Measurements from ENCODE around the gene PPFIBP1. TPM values are rescaled to one million over a fixed set of nuclear protein-coding genes. Genes with fewer than 3 reads are reported as not detected.

The PPFIBP1 gene
- total and polyA plus RNA-seq, 4 experiments from 2014 or later, result 2.1 to 6.5 (median 3.8) TPM

DNA sequence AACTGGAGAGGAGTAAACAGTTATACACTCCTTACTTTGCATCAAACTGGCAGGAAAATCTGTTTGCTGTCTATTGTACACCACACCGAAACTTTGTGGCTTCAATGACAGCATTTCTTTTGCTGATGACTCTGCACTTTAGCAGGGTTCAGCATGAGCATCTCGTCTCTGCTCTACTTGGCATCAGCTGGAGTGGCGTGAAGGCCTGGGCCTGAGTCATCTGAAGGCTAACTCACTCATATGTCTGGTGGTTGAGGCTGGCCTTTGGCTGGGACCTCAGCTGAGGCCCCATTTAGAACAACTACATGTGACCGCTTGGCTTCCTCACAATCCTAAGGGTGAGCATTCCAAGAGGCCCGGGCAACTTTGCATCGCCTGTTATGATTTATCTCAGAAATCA, 143.5 kb downstream of the PPFIBP1 start:
- H3K9me3 Mint-ChIP-seq, result peaks cover 0 to 2% (median 0%) of the 10 kb centered on the region in 8 donors
- Histone ChIP-seq H3K27me3 (ENCODE audit: insufficient read depth, low read length) (no peaks in the 10 kb centered on the region), H3K9me3 (ENCODE audit: control insufficient read depth in 1 of 2, low read length in 2 of 2) (no peaks in the 10 kb centered on the region), H3K4me1 (ENCODE audit: insufficient read depth, low read length) (no peaks in the 10 kb centered on the region), H3K36me3 (ENCODE audit: insufficient read depth, low read length) (no peaks in the 10 kb centered on the region), H3K4me3 (ENCODE audit: low read length in 2 of 2) (no peak overlapping the region), H3K27ac (ENCODE audit: low read depth, low read length) (no peak overlapping the region)
- intact Hi-C loops (cut with micrococcal nuclease), result no loop called here
- no peak for DNase-seq
- no peak overlapping the region for H3K4me3 Mint-ChIP-seq
- POLR2A ChIA-PET (ENCODE audit: partially characterized antibody), result no interaction called here
- H3K4me1 Mint-ChIP-seq, result no peaks in the 10 kb centered on the region
- peaks cover 0 to 7% of the 10 kb centered on the region in 2 donors for H3K36me3 Mint-ChIP-seq
- H3K27me3 Mint-ChIP-seq, result peaks cover 0 to 1% of the 10 kb centered on the region in 2 donors
- no peak overlapping the region for H3K27ac Mint-ChIP-seq
- CTCF ChIA-PET (ENCODE audit: partially characterized antibody), result no interaction called here

DNA sequence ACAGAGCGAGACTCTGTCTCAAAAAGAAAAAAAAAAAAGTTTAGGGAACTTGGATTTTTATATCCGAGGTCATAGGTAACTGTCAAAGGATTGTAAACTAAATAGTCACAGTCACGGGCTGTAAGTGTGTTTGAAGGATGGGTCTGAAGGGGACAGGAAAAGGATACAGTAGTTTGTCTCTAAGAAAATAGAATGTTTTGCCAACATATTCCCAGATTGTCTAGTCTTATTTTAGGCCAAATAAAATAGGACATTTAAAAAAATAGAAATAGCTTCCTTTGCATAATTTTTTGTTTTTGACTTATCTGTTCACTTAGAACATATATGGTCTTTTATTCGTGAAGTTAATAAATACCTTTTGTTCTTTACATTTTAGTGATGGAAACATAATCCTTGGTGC, 148.0 kb downstream of the PPFIBP1 start:
- intact Hi-C loops (cut with micrococcal nuclease), result no loop called here
- ChIA-PET POLR2A (ENCODE audit: partially characterized antibody) (no interaction called here), CTCF (ENCODE audit: partially characterized antibody) (interaction anchor here (1.0 kb wide), 1 partner anchor 13 kb away, joined by 4 read pairs; no protein-coding TSS in a partner anchor)
- H3K27me3 Mint-ChIP-seq, result no peaks in the 10 kb centered on the region
- Histone ChIP-seq H3K4me1 (ENCODE audit: insufficient read depth, low read length) (no peaks in the 10 kb centered on the region), H3K36me3 (ENCODE audit: insufficient read depth, low read length) (no peaks in the 10 kb centered on the region), H3K4me3 (ENCODE audit: low read length in 2 of 2) (no peak overlapping the region), H3K27ac (ENCODE audit: low read depth, low read length) (no peak overlapping the region), H3K27me3 (ENCODE audit: insufficient read depth, low read length) (no peaks in the 10 kb centered on the region), H3K9me3 (ENCODE audit: control insufficient read depth in 1 of 2, low read length in 2 of 2) (no peaks in the 10 kb centered on the region)
- DNase-seq, result no peak
- peaks cover 0 to 5% of the 10 kb centered on the region in 2 donors for H3K36me3 Mint-ChIP-seq
- H3K4me1 Mint-ChIP-seq, result no peaks in the 10 kb centered on the region
- H3K4me3 Mint-ChIP-seq, result no peak overlapping the region
- H3K27ac Mint-ChIP-seq, result no peak overlapping the region
- no peaks in the 10 kb centered on the region for H3K9me3 Mint-ChIP-seq

DNA sequence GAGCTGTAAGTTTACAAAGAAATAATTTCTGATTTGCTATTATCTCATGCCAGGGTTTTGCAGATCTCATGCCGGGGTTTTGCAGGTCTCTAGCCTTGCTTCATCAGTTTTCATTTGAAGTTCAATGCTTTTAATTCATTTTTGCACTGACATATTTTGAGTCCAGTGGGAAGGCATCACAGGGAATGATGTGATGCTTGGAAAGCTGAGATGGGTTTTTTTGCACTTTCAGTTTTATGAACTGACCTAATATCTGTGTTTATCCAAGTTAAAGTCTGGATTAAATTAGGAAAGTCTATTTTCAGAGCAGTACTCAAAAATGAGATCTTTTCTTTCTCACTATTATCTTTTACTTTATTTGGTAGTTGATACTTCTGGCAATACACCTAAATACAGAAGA, 148.6 kb downstream of the PPFIBP1 start:
- no peak overlapping the region for H3K4me3 ChIP-seq (ENCODE audit: low read length in 2 of 2)
- Mint-ChIP-seq H3K27ac (no peak overlapping the region), H3K36me3 (peaks cover 0 to 7% of the 10 kb centered on the region in 2 donors), H3K4me3 (no peak overlapping the region), H3K4me1 (no peaks in the 10 kb centered on the region), H3K9me3 (no peaks in the 10 kb centered on the region), H3K27me3 (no peaks in the 10 kb centered on the region)
- H3K27me3 ChIP-seq (ENCODE audit: insufficient read depth, low read length), result no peaks in the 10 kb centered on the region
- no peaks in the 10 kb centered on the region for H3K4me1 ChIP-seq (ENCODE audit: insufficient read depth, low read length)
- H3K36me3 ChIP-seq (ENCODE audit: insufficient read depth, low read length), result no peaks in the 10 kb centered on the region
- CTCF ChIA-PET (ENCODE audit: partially characterized antibody), result interaction anchor here (1.0 kb wide), 1 partner anchor 13 kb away, joined by 4 read pairs; no protein-coding TSS in a partner anchor
- POLR2A ChIA-PET (ENCODE audit: partially characterized antibody), result no interaction called here
- no peak for DNase-seq
- intact Hi-C loops (cut with micrococcal nuclease), result no loop called here
- no peaks in the 10 kb centered on the region for H3K9me3 ChIP-seq (ENCODE audit: control insufficient read depth in 1 of 2, low read length in 2 of 2)
- no peak overlapping the region for H3K27ac ChIP-seq (ENCODE audit: low read depth, low read length)

DNA sequence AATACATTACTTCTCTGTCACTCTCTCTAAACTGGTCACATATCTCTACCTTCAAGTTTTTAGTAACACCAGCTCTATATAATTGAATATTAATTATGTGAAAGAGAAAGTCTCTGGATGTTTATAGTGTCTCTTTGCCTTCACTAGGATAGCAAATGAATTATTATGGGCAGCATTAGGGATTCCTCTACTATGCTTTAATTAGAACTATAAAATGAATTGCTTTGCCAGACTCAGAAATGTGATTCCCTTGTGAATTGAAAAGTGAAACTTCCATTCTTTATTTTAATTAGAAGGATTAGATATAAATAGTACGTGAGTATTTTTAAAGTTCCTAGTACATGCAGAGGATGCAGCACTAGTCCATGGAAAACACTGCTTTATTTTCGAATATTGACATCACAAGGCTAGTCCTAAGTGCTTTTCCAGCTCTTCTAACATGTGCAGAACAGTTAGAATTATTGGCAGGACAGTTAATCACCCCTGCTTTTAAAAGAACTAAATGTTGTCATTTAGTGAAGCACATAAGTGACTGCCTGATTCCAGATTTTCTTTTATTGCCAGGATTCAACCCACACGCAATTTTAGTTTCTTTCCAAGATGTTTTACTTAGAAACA, 149.2 kb downstream of the PPFIBP1 start:
- no peaks in the 10 kb centered on the region for H3K4me1 Mint-ChIP-seq
- CTCF ChIA-PET (ENCODE audit: partially characterized antibody), result no interaction called here
- H3K27ac Mint-ChIP-seq, result no peak overlapping the region
- intact Hi-C loops (cut with micrococcal nuclease), result no loop called here
- POLR2A ChIA-PET (ENCODE audit: partially characterized antibody), result no interaction called here
- H3K27me3 Mint-ChIP-seq, result no peaks in the 10 kb centered on the region
- no peaks in the 10 kb centered on the region for H3K27me3 ChIP-seq (ENCODE audit: insufficient read depth, low read length)
- peaks cover 0 to 7% of the 10 kb centered on the region in 2 donors for H3K36me3 Mint-ChIP-seq
- H3K4me3 Mint-ChIP-seq, result no peak overlapping the region
- DNase-seq, result no peak
- no peaks in the 10 kb centered on the region for H3K9me3 Mint-ChIP-seq
- no peaks in the 10 kb centered on the region for H3K9me3 ChIP-seq (ENCODE audit: control insufficient read depth in 1 of 2, low read length in 2 of 2)
- H3K36me3 ChIP-seq (ENCODE audit: insufficient read depth, low read length), result no peaks in the 10 kb centered on the region
- H3K4me1 ChIP-seq (ENCODE audit: insufficient read depth, low read length), result no peaks in the 10 kb centered on the region
- H3K4me3 ChIP-seq (ENCODE audit: low read length in 2 of 2), result no peak overlapping the region
- H3K27ac ChIP-seq (ENCODE audit: low read depth, low read length), result no peak overlapping the region

DNA sequence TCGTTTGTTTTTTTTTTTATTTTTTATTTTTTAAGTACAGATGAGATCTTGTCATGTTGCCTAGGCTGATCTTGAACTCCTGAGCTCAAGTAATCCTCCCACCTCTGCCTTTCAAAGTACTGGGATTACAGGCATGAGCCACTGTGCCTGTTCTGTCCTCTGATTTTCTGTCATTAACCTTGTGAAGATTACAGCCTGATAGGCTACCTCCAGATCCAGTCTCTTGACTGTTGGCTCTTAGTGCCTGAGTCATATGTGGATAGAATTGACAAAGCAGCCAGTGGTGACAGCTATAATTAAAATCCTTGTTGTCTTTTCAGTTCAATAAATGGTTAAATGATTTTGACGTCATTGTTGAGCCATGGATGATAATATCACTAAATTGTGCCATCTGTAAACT, 151.0 kb downstream of the PPFIBP1 start:
- Histone ChIP-seq H3K9me3 (ENCODE audit: control insufficient read depth in 1 of 2, low read length in 2 of 2) (no peaks in the 10 kb centered on the region), H3K4me3 (ENCODE audit: low read length in 2 of 2) (no peak overlapping the region), H3K4me1 (ENCODE audit: insufficient read depth, low read length) (no peaks in the 10 kb centered on the region), H3K27ac (ENCODE audit: low read depth, low read length) (no peak overlapping the region), H3K27me3 (ENCODE audit: insufficient read depth, low read length) (no peaks in the 10 kb centered on the region), H3K36me3 (ENCODE audit: insufficient read depth, low read length) (no peaks in the 10 kb centered on the region)
- ChIA-PET CTCF (ENCODE audit: partially characterized antibody) (no interaction called here), POLR2A (ENCODE audit: partially characterized antibody) (no interaction called here)
- no peaks in the 10 kb centered on the region for H3K4me1 Mint-ChIP-seq
- H3K4me3 Mint-ChIP-seq, result no peak overlapping the region
- H3K9me3 Mint-ChIP-seq, result no peaks in the 10 kb centered on the region
- intact Hi-C loops (cut with micrococcal nuclease), result no loop called here
- H3K36me3 Mint-ChIP-seq, result peaks cover 0 to 10% of the 10 kb centered on the region in 2 donors
- no peak overlapping the region for H3K27ac Mint-ChIP-seq
- H3K27me3 Mint-ChIP-seq, result no peaks in the 10 kb centered on the region
- no peak for DNase-seq

DNA sequence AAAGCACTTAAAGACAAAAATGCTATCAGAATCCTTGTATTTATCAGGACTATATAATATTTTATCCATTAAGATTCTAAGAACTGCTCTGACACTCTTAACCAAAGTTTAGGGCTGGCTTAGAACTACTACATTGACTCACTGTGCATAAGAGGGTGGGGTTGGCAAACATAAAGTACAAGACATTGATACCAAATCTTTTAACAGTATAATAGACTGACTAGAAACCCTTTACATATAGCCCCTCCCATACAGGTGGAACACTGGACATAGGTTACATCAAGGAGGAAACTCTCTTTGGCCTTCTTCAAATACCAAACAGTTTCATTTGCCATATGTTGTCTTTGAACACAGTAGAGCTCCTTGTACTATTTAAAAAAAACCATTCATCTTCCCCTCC, 156.6 kb downstream of the PPFIBP1 start:
- Mint-ChIP-seq H3K36me3 (peaks cover 0 to 10% of the 10 kb centered on the region in 2 donors), H3K27ac (no peak overlapping the region), H3K4me1 (no peaks in the 10 kb centered on the region), H3K9me3 (no peaks in the 10 kb centered on the region), H3K27me3 (no peaks in the 10 kb centered on the region), H3K4me3 (no peak overlapping the region)
- ChIA-PET POLR2A (ENCODE audit: partially characterized antibody) (no interaction called here), CTCF (ENCODE audit: partially characterized antibody) (no interaction called here)
- Histone ChIP-seq H3K4me3 (ENCODE audit: low read length in 2 of 2) (no peak overlapping the region), H3K36me3 (ENCODE audit: insufficient read depth, low read length) (no peaks in the 10 kb centered on the region), H3K27me3 (ENCODE audit: insufficient read depth, low read length) (no peaks in the 10 kb centered on the region), H3K9me3 (ENCODE audit: control insufficient read depth in 1 of 2, low read length in 2 of 2) (no peaks in the 10 kb centered on the region), H3K4me1 (ENCODE audit: insufficient read depth, low read length) (no peaks in the 10 kb centered on the region), H3K27ac (ENCODE audit: low read depth, low read length) (no peak overlapping the region)
- intact Hi-C loops (cut with micrococcal nuclease), result no loop called here
- DNase-seq, result no peak

DNA sequence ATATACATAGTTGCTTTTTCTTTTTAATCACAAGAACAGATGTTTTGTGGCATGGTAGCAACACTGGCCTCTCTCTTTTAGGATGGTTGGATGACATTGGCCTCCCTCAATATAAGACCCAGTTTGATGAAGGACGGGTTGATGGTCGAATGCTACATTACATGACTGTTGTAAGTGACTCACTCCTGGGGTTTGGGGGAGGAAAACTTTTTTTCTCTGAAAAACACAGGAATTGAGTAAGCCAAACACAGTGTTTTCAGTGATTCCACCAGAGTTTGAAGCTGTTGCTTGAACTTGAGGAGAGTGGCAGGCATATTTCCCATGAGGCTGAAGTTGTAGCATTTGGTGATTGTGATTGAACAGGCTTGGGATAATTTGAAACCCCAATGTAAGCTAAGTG, 158.5 kb downstream of the PPFIBP1 start:
- H3K27ac Mint-ChIP-seq, result no peak overlapping the region
- no peak for DNase-seq
- H3K4me3 ChIP-seq (ENCODE audit: low read length in 2 of 2), result no peak overlapping the region
- H3K36me3 ChIP-seq (ENCODE audit: insufficient read depth, low read length), result no peaks in the 10 kb centered on the region
- H3K36me3 Mint-ChIP-seq, result peaks cover 0 to 4% of the 10 kb centered on the region in 2 donors
- H3K4me1 ChIP-seq (ENCODE audit: insufficient read depth, low read length), result no peaks in the 10 kb centered on the region
- no peaks in the 10 kb centered on the region for H3K9me3 Mint-ChIP-seq
- no peaks in the 10 kb centered on the region for H3K9me3 ChIP-seq (ENCODE audit: control insufficient read depth in 1 of 2, low read length in 2 of 2)
- H3K27me3 Mint-ChIP-seq, result no peaks in the 10 kb centered on the region
- intact Hi-C loops (cut with micrococcal nuclease), result no loop called here
- no peaks in the 10 kb centered on the region for H3K4me1 Mint-ChIP-seq
- ChIA-PET POLR2A (ENCODE audit: partially characterized antibody) (no interaction called here), CTCF (ENCODE audit: partially characterized antibody) (no interaction called here)
- no peaks in the 10 kb centered on the region for H3K27me3 ChIP-seq (ENCODE audit: insufficient read depth, low read length)
- H3K27ac ChIP-seq (ENCODE audit: low read depth, low read length), result no peak overlapping the region
- no peak overlapping the region for H3K4me3 Mint-ChIP-seq

DNA sequence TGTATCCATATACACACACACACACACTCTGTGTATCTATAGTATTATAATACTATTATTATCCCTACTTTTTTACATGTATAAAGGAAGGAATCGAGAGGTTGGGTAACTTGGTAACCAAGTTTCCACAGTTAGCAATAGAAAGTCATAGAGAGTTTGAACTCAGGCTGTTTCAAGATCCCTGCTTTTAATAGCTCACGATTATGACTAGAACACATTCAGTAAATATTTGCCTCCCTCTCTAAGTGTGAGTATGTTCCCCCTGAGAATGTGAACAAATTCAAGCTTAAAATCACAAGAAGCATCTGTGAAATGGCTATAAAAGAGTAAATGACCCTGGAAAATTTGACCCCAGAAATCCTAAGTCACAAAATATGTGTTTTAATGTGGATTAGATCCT, 161.3 kb downstream of the PPFIBP1 start:
- intact Hi-C loops (cut with micrococcal nuclease), result no loop called here
- H3K9me3 Mint-ChIP-seq, result no peaks in the 10 kb centered on the region
- H3K27ac Mint-ChIP-seq, result no peak overlapping the region
- no peak overlapping the region for H3K27ac ChIP-seq (ENCODE audit: low read depth, low read length)
- ChIA-PET CTCF (ENCODE audit: partially characterized antibody) (no interaction called here), POLR2A (ENCODE audit: partially characterized antibody) (no interaction called here)
- H3K27me3 Mint-ChIP-seq, result no peaks in the 10 kb centered on the region
- no peaks in the 10 kb centered on the region for H3K36me3 Mint-ChIP-seq
- no peaks in the 10 kb centered on the region for H3K4me1 ChIP-seq (ENCODE audit: insufficient read depth, low read length)
- no peak for DNase-seq
- no peak overlapping the region for H3K4me3 Mint-ChIP-seq
- no peaks in the 10 kb centered on the region for H3K9me3 ChIP-seq (ENCODE audit: control insufficient read depth in 1 of 2, low read length in 2 of 2)
- no peaks in the 10 kb centered on the region for H3K4me1 Mint-ChIP-seq
- H3K4me3 ChIP-seq (ENCODE audit: low read length in 2 of 2), result no peak overlapping the region
- H3K36me3 ChIP-seq (ENCODE audit: insufficient read depth, low read length), result no peaks in the 10 kb centered on the region
- H3K27me3 ChIP-seq (ENCODE audit: insufficient read depth, low read length), result no peaks in the 10 kb centered on the region
